GM12873 (cell line): ENCODE results near the gene RAB34.

ENCODE experiments used
- TF ChIP-seq, protein P1 (sequence below): IDR thresholded peaks from 2 replicates; pipeline ENCODE4 v1.5.1; 2012; ENCODE audit warnings: low read depth, mild to moderate bottlenecking, moderate library complexity, low read length, control low read depth; ENCODE audit not compliant: insufficient read depth; ENCODE audit errors: missing control alignments

RAB34 gene

DNA sequence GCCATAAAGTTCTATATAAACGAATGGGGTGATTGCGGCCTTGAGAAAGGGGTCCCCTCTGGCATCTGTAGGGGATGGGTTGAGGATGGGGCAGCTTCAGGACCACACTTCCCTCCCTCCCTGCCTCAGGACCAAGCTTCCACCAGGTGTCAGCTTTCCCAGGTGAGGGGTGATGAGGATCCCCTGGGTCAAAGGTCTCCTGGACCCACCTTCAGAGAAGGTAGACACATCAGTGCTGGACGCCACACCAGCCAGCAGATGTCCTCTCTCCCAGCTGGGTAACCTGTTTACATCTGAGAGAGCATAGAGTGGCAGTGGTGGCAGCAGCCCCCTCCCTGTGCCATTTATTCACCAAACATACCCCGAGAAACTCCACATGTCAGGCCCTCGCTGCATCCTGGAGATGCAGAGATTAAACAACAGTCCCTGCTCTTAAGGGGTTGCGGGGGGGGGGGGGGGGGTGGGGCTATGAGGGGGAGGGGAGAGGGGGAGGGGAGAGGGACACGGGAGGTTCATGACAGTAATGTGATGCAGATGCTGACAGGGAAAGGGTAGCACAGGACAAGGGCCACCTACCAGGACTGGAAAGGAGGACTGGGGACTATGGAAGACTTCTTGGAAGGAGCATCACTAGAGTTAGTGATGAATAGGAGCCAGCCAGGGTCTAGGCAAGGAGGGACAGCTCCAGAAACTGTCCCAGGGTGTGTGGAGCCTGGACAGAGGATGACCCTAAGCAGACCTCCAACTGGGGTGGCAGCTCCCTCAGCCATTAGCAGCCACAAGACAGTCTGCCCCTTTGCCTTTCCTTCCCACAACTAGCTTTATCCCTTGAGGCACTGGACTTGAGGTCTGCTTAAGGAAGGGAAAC lies 11.0 kb downstream of the RAB34 start:
- TF ChIP-seq, protein P1, sequence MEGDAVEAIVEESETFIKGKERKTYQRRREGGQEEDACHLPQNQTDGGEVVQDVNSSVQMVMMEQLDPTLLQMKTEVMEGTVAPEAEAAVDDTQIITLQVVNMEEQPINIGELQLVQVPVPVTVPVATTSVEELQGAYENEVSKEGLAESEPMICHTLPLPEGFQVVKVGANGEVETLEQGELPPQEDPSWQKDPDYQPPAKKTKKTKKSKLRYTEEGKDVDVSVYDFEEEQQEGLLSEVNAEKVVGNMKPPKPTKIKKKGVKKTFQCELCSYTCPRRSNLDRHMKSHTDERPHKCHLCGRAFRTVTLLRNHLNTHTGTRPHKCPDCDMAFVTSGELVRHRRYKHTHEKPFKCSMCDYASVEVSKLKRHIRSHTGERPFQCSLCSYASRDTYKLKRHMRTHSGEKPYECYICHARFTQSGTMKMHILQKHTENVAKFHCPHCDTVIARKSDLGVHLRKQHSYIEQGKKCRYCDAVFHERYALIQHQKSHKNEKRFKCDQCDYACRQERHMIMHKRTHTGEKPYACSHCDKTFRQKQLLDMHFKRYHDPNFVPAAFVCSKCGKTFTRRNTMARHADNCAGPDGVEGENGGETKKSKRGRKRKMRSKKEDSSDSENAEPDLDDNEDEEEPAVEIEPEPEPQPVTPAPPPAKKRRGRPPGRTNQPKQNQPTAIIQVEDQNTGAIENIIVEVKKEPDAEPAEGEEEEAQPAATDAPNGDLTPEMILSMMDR, result no peak

DNA sequence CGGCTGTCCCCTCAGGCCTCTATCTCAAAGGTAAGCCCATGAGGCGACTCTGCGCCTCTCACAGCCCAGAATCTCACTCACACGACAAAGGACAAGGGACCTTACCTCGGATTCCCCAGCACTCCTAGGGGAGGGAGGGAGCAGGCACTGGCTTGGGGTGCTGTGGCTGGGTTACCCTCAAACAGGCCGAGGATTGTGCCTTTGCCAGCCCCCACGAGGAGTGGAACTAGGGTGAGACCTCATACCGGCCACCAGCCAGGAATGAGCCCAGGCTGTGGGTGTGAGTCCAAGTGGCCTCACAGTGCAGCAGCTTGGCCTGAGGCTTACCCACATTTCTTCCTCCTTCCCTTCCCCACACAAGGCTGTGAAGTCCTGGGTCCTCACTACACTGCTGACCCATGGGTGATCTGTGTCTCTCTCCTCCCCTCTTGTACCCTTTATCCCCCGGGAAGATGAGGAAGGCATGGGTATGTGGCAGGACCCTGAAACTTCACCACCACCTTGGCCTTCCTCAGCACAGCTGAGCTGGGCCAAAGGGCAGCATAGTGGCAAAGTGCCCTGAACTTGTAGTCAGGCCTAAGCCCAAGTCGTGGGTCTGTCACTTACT lies 11.8 kb downstream of the RAB34 start:
- TF ChIP-seq, protein P1, result no peak

DNA sequence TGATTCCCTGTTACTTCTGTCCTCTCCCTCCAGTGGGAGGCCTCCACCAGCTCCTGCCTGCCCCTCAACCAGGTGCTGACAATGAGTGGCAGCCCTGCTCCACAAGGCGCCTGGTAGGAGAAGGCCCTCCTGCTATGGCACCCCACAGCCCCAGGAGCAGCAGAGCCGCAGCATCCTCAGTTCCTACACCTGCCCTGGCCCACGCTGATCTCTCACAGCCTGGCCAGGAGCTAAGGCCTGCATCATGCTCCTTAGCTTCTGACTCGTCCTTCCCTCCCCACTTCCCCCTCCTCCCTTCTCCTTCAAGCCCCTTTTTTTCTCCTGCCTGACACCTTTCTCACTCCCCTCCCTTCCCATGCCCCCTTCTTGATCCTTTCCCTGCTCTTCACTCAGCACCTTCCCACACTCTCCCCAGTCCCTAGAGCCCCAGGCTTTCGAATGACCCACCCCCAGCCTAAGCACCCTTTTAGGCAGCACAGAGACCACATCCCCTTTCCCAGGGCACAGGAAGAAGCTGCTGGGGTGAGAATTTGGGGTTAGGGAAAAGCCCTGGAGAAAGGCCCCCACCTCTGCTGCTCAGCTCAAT lies 12.5 kb downstream of the RAB34 start:
- TF ChIP-seq, protein P1, result no peak

DNA sequence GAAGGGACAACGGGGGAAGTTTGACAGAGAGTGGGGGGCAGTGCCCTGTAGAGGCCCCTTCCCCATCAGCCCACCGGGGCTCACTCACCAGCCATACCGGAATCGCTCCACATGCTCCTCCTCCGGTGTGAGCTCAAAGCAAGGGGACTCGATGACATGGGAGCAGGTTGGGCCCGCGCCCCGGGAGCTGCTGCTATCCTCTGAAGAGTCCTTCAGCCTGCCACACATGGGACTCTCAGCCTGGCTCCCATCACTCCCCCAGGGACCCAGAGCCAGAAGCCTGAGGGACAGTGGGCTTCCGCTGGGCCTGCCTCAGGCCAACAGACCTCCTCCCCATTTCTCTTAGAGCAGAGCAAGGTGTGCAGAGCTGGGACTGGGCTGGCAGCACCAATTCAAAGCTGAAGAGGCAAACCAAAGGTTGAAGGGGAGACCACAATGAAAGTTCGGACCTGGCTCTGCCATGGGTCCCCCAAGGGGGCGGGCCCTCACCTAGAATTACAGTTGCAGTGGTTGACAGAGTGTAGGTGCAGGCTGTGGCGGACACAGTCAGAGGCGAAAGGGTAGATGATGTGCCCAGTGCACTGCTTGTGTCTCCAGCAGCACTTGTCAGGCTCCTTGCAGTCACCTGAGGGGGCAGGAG lies 13.3 kb downstream of the RAB34 start:
- TF ChIP-seq, protein P1, result no peak

DNA sequence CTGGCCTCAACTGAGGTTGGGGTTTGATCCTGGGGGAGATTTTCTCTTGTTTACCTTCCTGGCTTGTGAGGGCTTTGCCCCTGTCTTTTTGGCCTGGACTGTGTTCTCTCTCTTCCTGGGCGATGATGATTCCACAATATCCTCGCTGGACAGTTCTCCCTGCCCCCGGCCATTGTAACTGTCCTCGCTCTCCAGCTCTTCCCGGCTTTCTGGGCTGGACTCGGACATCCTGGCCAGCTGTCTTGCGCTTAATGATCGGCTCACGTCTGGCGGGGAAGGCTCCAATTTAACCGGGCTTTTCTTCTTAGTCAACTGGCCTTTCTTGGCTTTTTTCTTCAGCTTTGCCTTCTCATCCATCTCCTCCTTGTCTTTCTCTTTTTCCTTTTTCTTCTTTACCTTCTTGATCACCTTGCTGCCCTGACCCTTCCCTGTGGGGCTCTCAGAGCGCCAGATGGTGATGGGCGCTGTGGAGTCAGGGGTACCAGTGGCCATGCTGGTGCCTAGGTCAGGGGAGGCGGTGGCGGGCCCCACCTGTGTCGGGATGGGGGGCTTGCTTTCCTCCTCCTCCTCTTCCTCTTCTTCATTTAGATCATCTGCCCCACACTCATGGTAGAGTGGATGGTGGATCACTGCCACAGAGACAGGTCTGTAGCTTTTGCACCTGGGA lies 14.0 kb downstream of the RAB34 start:
- TF ChIP-seq, protein P1, result no peak

DNA sequence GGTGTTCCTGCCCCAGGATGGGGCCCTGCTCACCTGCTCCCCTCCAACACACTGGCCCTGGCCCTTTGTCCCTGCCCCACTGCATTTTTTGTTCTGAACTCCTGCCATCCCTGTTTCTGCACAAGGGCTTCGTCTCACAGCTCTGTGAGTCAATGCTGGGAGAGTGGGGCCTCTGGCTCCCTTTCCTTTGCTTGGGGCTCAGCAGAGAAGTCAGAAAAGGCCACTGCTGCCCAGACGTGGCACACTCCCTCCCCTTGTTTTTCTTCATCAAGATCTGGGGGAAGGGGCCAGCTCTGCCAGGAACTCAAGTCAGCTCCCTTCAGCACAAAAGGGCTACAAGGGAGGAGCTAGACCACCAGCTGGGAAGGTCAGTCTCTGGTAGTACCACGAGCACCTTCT lies 14.9 kb downstream of the RAB34 start:
- TF ChIP-seq, protein P1, result no peak
